NOMO-1 treated with dmso at 0.1 percent for 144 hours (cell line): ENCODE measurements around the gene KBTBD2.
"Not testable (repeated sequence)": the region's sequence is repeated elsewhere in the genome, so short reads cannot be mapped to it uniquely, and the experiment has no call there.

Source experiments
- DNase-seq: peaks from one replicate; lab custom pipeline; 2025; ENCODE audit not compliant: unreplicated experiment; lab: John Stamatoyannopoulos, UW

KBTBD2 gene

GRCh38 chr7:32893722-32894121 is 2.2 kb upstream of the KBTBD2 start:
- DNase-seq: no peak

DNA sequence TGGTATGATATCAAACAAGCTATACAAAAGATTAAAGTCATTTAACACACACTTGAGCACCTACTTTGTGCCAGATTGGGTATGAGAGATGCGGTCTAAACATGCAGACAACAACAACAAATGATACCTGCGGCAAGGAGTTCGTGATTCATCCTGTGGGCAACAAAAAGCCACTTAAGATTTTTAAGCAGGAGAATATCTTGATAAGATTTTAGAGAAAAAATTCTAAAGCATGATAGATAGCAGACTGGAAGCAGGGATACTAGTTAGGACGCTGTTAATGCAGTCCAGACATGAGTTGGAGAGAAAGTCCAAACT is 1.6 kb upstream of the KBTBD2 start:
- no peak for DNase-seq

GRCh38 chr7:32892521-32893206 is 1.1 kb upstream of the KBTBD2 start:
- peak; percentile 71 for DNase-seq

DNA sequence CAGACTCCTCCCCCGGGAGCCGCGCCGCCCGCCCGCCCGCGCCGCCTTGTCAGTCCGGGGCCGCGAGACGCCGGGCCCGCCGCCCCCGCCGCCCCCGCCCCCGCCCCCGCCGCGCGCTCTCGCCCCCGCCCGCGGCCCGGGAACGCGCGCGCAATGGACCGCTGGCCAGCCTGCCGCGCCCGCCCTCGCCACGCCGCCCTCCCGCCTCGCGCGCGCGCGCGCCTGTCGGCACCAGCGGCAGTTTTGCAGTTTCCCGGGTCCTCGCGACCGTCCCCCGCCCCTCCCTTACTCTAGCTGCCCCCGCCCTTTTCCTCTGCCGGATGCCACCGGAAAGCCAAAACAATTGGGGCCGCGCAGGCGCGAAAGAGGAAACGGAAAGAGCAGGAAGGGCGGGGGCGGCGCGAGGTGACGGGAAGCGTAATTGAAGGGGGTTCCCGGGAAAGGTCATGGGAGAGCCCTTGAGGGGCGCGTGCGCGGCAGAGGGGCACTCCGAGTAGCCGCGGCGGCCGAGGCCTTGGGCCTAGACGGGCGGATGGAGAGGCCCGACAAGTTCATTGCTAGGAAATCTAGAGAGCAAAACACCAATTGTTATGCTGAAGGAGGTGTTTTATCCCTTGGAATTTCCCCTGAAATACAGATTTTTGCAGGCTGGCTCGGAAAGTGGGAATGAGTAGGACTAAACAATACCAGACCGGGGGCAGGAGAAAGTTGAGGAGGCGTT is 400 bp upstream of the KBTBD2 start:
- DNase-seq: peak; percentile 93

GRCh38 chr7:32890793-32891042 is 842 bp downstream of the KBTBD2 start:
- DNase-seq: no peak

GRCh38 chr7:32890010-32890792 is 1.4 kb downstream of the KBTBD2 start:
- DNase-seq: peak; percentile 30

- no peak for DNase-seq
Measured at GRCh38 chr7:32888505-32888904, 3.1 kb downstream of the KBTBD2 start.

DNA sequence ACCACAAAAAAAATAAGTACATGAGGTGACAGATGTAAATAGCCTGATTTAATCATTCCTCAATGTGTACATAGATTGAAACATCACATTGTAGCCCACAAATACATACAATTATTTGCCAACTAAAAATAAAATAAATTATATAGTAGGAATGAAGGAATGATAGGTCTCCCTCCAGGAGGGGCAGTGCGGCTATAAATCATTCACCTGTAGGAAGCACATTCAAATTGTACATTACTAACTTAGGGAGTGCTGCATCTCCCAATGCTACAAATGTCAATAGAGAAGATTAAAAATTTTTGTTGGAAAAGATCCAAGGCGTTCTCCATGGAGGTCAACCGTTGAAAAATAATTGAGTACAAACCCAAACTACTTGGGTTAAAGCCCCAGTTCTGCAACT is 4.2 kb downstream of the KBTBD2 start:
- no peak for DNase-seq

DNA sequence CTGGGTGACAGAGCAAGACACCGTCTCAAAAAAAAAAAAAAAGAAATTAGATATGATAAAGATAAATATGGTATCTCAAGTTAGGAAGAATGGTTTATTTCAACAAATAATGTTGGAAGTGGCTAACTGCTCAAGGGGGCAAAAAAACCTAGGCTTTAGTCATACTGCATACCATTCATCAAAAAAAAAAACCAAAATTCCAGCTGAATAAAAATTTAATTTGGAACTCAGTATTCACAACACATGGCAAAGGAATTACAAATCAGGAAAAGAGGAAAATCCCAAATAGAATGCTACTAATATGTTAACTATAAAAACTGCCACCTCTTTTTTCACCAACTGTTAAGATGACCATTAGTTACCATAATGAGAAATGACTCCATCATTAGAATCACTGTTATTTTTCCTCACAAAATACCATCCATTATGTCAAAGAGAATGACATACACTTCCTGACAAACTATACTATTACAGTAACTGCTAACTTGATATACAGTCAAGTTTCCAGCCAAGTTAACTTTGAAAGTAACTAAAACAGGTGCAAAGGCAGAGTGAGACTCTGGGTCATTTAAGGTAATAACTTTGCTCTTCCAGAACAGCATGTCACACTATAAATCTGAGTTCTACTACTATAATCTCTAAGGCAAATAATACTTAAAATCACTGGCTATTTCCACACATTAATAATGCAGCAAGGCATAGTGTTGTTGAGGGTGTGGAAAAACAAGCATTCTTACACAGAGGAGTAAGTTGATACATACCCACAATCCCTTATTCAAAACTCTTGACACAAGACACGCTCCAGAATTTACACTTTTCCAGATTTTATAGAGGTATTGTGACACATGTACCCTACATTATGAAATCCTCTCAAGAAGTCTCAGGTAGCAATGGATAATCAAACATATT is 10.2 kb downstream of the KBTBD2 start:
- DNase-seq: no peak

GRCh38 chr7:32879460-32879859 is 12.1 kb downstream of the KBTBD2 start:
- no peak for DNase-seq

GRCh38 chr7:32878023-32878422 is 13.5 kb downstream of the KBTBD2 start:
- not testable (repeated sequence) for DNase-seq

GRCh38 chr7:32872421-32872820 is 19.1 kb downstream of the KBTBD2 start:
- no peak for DNase-seq

- no peak for DNase-seq
Measured at GRCh38 chr7:32871624-32872371, 19.8 kb downstream of the KBTBD2 start.

DNA sequence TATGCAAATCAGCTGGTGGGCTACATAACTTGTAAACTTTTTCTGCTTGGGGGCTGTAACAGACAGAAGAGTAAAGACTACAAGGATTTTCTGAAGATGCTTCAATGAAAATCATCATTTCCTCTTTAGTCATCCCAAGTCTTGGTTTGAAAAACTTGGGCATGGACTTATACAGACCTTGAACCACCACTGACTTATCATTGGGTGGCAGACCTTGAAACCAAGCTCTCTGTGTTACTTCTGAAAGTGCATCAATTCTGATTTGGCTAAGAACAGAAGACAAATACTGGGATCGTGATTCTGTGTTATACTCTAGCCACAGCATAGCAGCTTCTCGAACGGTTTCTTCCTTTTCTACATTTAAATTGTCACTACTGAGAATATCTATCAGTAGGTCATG is 21.3 kb downstream of the KBTBD2 start:
- DNase-seq: no peak

GRCh38 chr7:32869716-32870115 is 21.8 kb downstream of the KBTBD2 start:
- no peak for DNase-seq

- no peak for DNase-seq
Measured at GRCh38 chr7:32868116-32868515, 23.4 kb downstream of the KBTBD2 start.

DNA sequence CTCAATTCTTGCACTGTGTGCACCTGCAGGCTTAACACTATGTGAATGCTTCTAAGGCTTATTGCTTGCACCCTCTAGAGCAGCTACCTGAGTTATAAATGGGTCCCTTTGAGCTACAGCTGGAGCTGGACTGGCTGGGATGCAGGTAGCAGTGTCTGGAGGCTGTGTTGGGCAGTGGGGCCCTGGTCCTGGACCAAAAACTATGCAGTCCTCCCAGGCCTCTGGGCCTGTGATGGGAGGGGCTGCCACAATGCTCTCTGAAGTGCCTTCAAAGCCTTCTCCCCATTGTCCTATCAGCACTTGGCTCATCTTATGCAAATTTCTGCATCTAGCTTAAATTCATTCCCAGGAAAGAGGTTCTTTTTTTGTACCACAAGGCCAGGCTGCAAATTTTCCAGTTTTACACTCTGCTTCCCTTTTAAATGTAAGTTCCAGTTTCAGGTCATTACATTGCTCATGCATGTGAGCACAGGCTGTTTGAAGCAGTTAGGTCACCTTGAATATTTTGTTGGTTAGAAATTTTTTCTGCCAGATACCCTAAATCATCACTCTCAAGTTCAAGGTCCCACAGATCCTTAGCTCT is 26.0 kb downstream of the KBTBD2 start:
- DNase-seq: no peak

GRCh38 chr7:32863872-32864271 is 27.7 kb downstream of the KBTBD2 start:
- not testable (repeated sequence) for DNase-seq

DNA sequence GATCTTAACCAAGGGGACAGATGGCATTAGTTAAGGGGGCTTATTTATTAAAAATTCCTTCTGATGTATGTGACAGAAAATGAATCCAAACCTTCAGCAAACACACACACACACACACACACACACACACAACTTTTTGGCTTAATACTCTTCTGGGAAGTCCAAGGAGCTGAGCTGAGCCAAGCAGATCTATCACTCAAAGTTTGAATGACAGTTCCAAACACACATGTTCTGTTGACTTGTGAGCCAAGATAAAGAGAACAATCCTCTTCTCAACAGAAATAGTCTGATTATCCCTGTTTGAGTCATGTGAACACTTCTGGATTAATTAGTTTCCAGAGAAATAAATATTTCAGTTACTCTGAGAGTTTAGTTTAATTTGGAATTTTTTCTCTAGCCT is 31.5 kb downstream of the KBTBD2 start:
- DNase-seq: no peak

- no peak for DNase-seq
Measured at GRCh38 chr7:32858648-32859047, 32.9 kb downstream of the KBTBD2 start.
